Measurements from ENCODE around the gene GFPT1.

Gene GFPT1

GRCh38 chr2:69316550-69316949 lies 70.5 kb downstream of the GFPT1 start:
- no peak for DNase-seq (ENCODE audit: low read depth, low spot score)

- DNase-seq (ENCODE audit: low read depth, low spot score) = no peak
These were observed 71.8 kb downstream of the GFPT1 start for GRCh38 chr2:69315160-69315761.

GRCh38 chr2:69311024-69311416 lies 76.0 kb downstream of the GFPT1 start:
- DNase-seq (ENCODE audit: low read depth, low spot score) = no peak

- no peak for DNase-seq (ENCODE audit: low read depth, low spot score)
These were observed 76.7 kb downstream of the GFPT1 start for GRCh38 chr2:69310111-69311023.

- DNase-seq (ENCODE audit: low read depth, low spot score) = no peak
These were observed 77.5 kb downstream of the GFPT1 start for GRCh38 chr2:69309351-69310110.

GRCh38 chr2:69308338-69308737 lies 78.7 kb downstream of the GFPT1 start:
- DNase-seq (ENCODE audit: low read depth, low spot score) = no peak

- DNase-seq (ENCODE audit: low read depth, low spot score) = no peak
These were observed 79.4 kb downstream of the GFPT1 start for GRCh38 chr2:69307579-69308064.

- DNase-seq (ENCODE audit: low read depth, low spot score) = no peak
These were observed 80.0 kb downstream of the GFPT1 start for GRCh38 chr2:69306822-69307578.

GRCh38 chr2:69306393-69306821 lies 80.6 kb downstream of the GFPT1 start:
- no peak for DNase-seq (ENCODE audit: low read depth, low spot score)

GRCh38 chr2:69305712-69306392 lies 81.2 kb downstream of the GFPT1 start:
- no peak for DNase-seq (ENCODE audit: low read depth, low spot score)

GRCh38 chr2:69305166-69305565 lies 81.9 kb downstream of the GFPT1 start:
- DNase-seq (ENCODE audit: low read depth, low spot score) = no peak

GRCh38 chr2:69304656-69305055 lies 82.4 kb downstream of the GFPT1 start:
- DNase-seq (ENCODE audit: low read depth, low spot score) = no peak

GRCh38 chr2:69300650-69301049 lies 86.4 kb downstream of the GFPT1 start:
- DNase-seq (ENCODE audit: low read depth, low spot score) = no peak

- no peak for DNase-seq (ENCODE audit: low read depth, low spot score)
These were observed 87.1 kb downstream of the GFPT1 start for GRCh38 chr2:69299772-69300516.

GRCh38 chr2:69298862-69299261 lies 88.2 kb downstream of the GFPT1 start:
- DNase-seq (ENCODE audit: low read depth, low spot score) = peak; percentile 71

- DNase-seq (ENCODE audit: low read depth, low spot score) = peak; percentile 84
These were observed 88.8 kb downstream of the GFPT1 start for GRCh38 chr2:69298261-69298660.

GRCh38 chr2:69297216-69297615 lies 89.8 kb downstream of the GFPT1 start:
- DNase-seq (ENCODE audit: low read depth, low spot score) = no peak

GRCh38 chr2:69296421-69296820 lies 90.6 kb downstream of the GFPT1 start:
- no peak for DNase-seq (ENCODE audit: low read depth, low spot score)

GRCh38 chr2:69292256-69292655 lies 94.8 kb downstream of the GFPT1 start:
- DNase-seq (ENCODE audit: low read depth, low spot score) = no peak

GRCh38 chr2:69291721-69292120 lies 95.3 kb downstream of the GFPT1 start:
- DNase-seq (ENCODE audit: low read depth, low spot score) = no peak
